Testis (tissue), 2 donors: ENCODE results near the gene DPP10.

Source experiments
- POLR2A ChIP-seq: fragments of 450-650 bp; IDR thresholded peaks from one replicate; pipeline ENCODE4 v1.6.1; 2017; ENCODE audit warnings: antibody characterized with exemption, mild to moderate bottlenecking, moderate library complexity
- TF ChIP-seq, protein P1 (sequence below), 3 experiments: fragments of 450-650 bp in 2 of 3; fragments of 200-600 bp in 1 of 3; sonication (generic) in 1 of 3; IDR thresholded peaks; one replicate each; pipeline ENCODE4 v1.5.1; 2016 to 2019; ENCODE audit warnings: antibody characterized with exemption in 3 of 3, mild to moderate bottlenecking in 2 of 3, moderate library complexity in 1 of 3

GRCh38 chr2:115389898-115390565 lies 947.6 kb downstream of the DPP10 start:
- TF ChIP-seq, protein P1, sequence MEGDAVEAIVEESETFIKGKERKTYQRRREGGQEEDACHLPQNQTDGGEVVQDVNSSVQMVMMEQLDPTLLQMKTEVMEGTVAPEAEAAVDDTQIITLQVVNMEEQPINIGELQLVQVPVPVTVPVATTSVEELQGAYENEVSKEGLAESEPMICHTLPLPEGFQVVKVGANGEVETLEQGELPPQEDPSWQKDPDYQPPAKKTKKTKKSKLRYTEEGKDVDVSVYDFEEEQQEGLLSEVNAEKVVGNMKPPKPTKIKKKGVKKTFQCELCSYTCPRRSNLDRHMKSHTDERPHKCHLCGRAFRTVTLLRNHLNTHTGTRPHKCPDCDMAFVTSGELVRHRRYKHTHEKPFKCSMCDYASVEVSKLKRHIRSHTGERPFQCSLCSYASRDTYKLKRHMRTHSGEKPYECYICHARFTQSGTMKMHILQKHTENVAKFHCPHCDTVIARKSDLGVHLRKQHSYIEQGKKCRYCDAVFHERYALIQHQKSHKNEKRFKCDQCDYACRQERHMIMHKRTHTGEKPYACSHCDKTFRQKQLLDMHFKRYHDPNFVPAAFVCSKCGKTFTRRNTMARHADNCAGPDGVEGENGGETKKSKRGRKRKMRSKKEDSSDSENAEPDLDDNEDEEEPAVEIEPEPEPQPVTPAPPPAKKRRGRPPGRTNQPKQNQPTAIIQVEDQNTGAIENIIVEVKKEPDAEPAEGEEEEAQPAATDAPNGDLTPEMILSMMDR (IDR thresholded peaks at IDR 0.05): no peak
- no peak for TF ChIP-seq POLR2A
